Mucosa of descending colon (tissue), 3 donors: ENCODE data around the gene NHSL2. TPM values are rescaled to one million over a fixed set of nuclear protein-coding genes. Genes with fewer than 3 reads are reported as not detected.

Experiments used
- ATAC-seq: fragments of 200-7000 bp; cut with Tn5 transposase; one replicate; pipeline ENCODE4 v1.9.1; 2020; ENCODE audit warnings: mild to moderate bottlenecking, moderate library complexity
- DNase-seq, 3 donors: peaks; one replicate each; pipeline ENCODE4 v3.0.0-alpha.2; 2020
- H3K36me3 ChIP-seq: fragments of 200-600 bp; one replicate; pipeline ENCODE4 v1.8.0; 2021; ENCODE audit warnings: low read depth, mild to moderate bottlenecking
- H3K4me1 ChIP-seq: fragments of 200-600 bp; one replicate; pipeline ENCODE4 v1.8.0; 2021; ENCODE audit warnings: low read depth, mild to moderate bottlenecking
- H3K4me3 ChIP-seq: fragments of 200-600 bp; one replicate; pipeline ENCODE4 v1.8.0; 2021; ENCODE audit warnings: mild to moderate bottlenecking
- H3K9me3 ChIP-seq: fragments of 200-600 bp; one replicate; pipeline ENCODE4 v1.8.0; 2021; ENCODE audit warnings: mild to moderate bottlenecking
- CTCF ChIP-seq: fragments of 200-600 bp; IDR thresholded peaks from one replicate; pipeline ENCODE4 v1.8.0; 2022; ENCODE audit warnings: antibody characterized with exemption, mild to moderate bottlenecking
- intact Hi-C, 2 donors: fragments of 100-400 bp; cut with DNase I in 1 of 2; cut with micrococcal nuclease in 1 of 2; formaldehyde crosslinking; loops; one replicate each; pipeline versions ENCODE4 v1.11.0 to v1.11.1; 2022; cut with DNase I, micrococcal nuclease
- total RNA-seq, 3 donors: library from RNA; stranded (reverse); fragmentation: NEBNext Ultra II Directional in 2 of 3; extraction: Animal tissue kit (Norgen Biotek cat#: 25700) in 2 of 3; gene quantifications; one replicate each; pipeline versions ENCODE4 v1.2.1 to v1.2.4, GENCODE V29; 2021 to 2023
- donor health status: DM: no; HTN: no; CAD: no; lungs with moderate emphysema.
- donor health status: DM: no; HTN: no; CAD: no.
- donor health status: DM: no; HTN: yes; CAD: no.

NHSL2 gene
- total RNA-seq, 3 donors from 2014 or later, result 1.2 to 11.8 (median 4.8) TPM

GRCh38 chrX:72115380-72115779, 204.7 kb downstream of the NHSL2 start:
- H3K4me1 ChIP-seq, result no peaks in the 10 kb centered on the region
- H3K4me3 ChIP-seq, result no peak overlapping the region
- H3K9me3 ChIP-seq, result no peaks in the 10 kb centered on the region
- TF ChIP-seq CTCF, result no peak
- DNase-seq (no peak), ATAC-seq (no peak)
- intact Hi-C loops, result no loop called here
- no peaks in the 10 kb centered on the region for H3K36me3 ChIP-seq

- Histone ChIP-seq H3K4me1 (no peaks in the 10 kb centered on the region), H3K9me3 (no peaks in the 10 kb centered on the region), H3K4me3 (no peak overlapping the region), H3K36me3 (no peaks in the 10 kb centered on the region)
- ATAC-seq (no peak), DNase-seq (no peak)
- no peak for TF ChIP-seq CTCF
- intact Hi-C loops, result no loop called here
Observed at GRCh38 chrX:72117636-72118210, 207.1 kb downstream of the NHSL2 start.

GRCh38 chrX:72120837-72121236, 210.2 kb downstream of the NHSL2 start:
- no peak for TF ChIP-seq CTCF
- ATAC-seq (no peak), DNase-seq (no peak)
- intact Hi-C loops, result loop anchor here in 1 of 2 donors (10.0 kb wide), 1 partner anchor 96 kb away; no protein-coding TSS in a partner anchor
- H3K4me3 ChIP-seq, result no peak overlapping the region
- no peaks in the 10 kb centered on the region for H3K4me1 ChIP-seq
- H3K36me3 ChIP-seq, result no peaks in the 10 kb centered on the region
- H3K9me3 ChIP-seq, result no peaks in the 10 kb centered on the region

- TF ChIP-seq CTCF, result no peak
- H3K36me3 ChIP-seq, result no peaks in the 10 kb centered on the region
- DNase-seq (peak in 2 of 3 donors; percentile 51 to 65), ATAC-seq (peak; percentile 73)
- no peaks in the 10 kb centered on the region for H3K9me3 ChIP-seq
- no peaks in the 10 kb centered on the region for H3K4me1 ChIP-seq
- intact Hi-C loops, result loop anchor here in 1 of 2 donors (10.0 kb wide), 1 partner anchor 97 kb away; no protein-coding TSS in a partner anchor
- no peak overlapping the region for H3K4me3 ChIP-seq
Observed at GRCh38 chrX:72121383-72121782, 210.7 kb downstream of the NHSL2 start.

GRCh38 chrX:72122621-72123337, 212.1 kb downstream of the NHSL2 start:
- H3K36me3 ChIP-seq, result no peaks in the 10 kb centered on the region
- TF ChIP-seq CTCF, result no peak
- no peak overlapping the region for H3K4me3 ChIP-seq
- intact Hi-C loops, result loop anchor here in 1 of 2 donors (10.0 kb wide), 1 partner anchor 98 kb away; no protein-coding TSS in a partner anchor
- H3K4me1 ChIP-seq, result no peaks in the 10 kb centered on the region
- DNase-seq (no peak), ATAC-seq (no peak)
- no peaks in the 10 kb centered on the region for H3K9me3 ChIP-seq
